Skeletal muscle tissue (tissue), 4 donors: ENCODE data around the gene SV2A. TPM values are rescaled to one million over a fixed set of nuclear protein-coding genes. Genes with fewer than 3 reads are reported as not detected.
"Not testable (repeated sequence)": the region's sequence is repeated elsewhere in the genome, so short reads cannot be mapped to it uniquely, and the experiment has no call there.

Source experiments
- H3K27ac ChIP-seq: one replicate; pipeline ENCODE4 v1.7.0; 2013; ENCODE audit warnings: mild to moderate bottlenecking, low read depth, low read length, inconsistent platforms
- H3K27me3 ChIP-seq, 3 donors: one replicate each; pipeline ENCODE4 v1.7.0; 2013; ENCODE audit warnings: low read length in 3 of 3; ENCODE audit not compliant: control insufficient read depth in 3 of 3, insufficient read depth in 3 of 3
- H3K36me3 ChIP-seq, 3 donors: one replicate each; pipeline ENCODE4 v1.7.0; 2013; ENCODE audit warnings: low read length in 3 of 3; ENCODE audit not compliant: control insufficient read depth in 3 of 3, insufficient read depth in 3 of 3
- H3K4me1 ChIP-seq, 3 donors: one replicate each; pipeline ENCODE4 v1.7.0; 2013; ENCODE audit warnings: low read length in 3 of 3, mild to moderate bottlenecking in 3 of 3; ENCODE audit not compliant: control insufficient read depth in 3 of 3, insufficient read depth in 3 of 3
- H3K4me3 ChIP-seq, 3 donors: one replicate each; pipeline ENCODE4 v1.7.0; 2013; ENCODE audit warnings: low read length in 3 of 3
- H3K9ac ChIP-seq, 3 donors: one replicate each; pipeline ENCODE4 v1.7.0; 2013; ENCODE audit warnings: low read length in 3 of 3, mild to moderate bottlenecking in 3 of 3, moderate library complexity in 2 of 3, low read depth in 1 of 3
- H3K9me3 ChIP-seq, 3 donors: one replicate each; pipeline ENCODE4 v1.7.0; 2013; ENCODE audit warnings: low read length in 3 of 3; ENCODE audit not compliant: control insufficient read depth in 3 of 3
- total RNA-seq: library from RNA; depleted of rRNA; stranded (reverse); fragments of >200 nt; gene quantifications from one replicate; pipeline ENCODE4 v1.2.3, GENCODE V29; 2014
- donor health status: Osteomylitis.

SV2A gene
- total RNA-seq, 1 donor from 2014 or later: 2.1 TPM

DNA sequence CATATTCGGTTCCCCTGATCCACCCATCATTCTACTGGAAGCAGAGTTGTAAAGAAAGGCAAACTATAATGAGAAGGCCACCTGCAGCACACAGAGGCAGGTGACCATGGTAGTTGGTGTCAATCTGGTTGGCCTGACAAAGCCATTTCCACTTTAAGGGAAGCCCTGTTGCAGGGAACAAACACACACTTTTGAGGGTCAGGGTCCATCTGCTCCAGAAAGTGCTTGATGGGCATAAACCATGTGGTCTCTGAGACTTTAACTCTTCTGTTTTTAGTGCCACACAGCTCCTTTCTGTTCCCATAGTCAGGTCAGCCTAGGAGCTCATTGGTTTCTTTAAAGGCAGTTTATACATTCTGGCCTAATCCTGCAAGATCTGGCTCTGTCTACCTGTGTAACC lies 35.8 kb downstream of the SV2A start:
- H3K36me3 ChIP-seq: no peaks in the 10 kb centered on the region
- H3K9ac ChIP-seq: no peak overlapping the region
- peaks cover 26 to 30% (median 30%) of the 10 kb centered on the region in 3 donors for H3K4me1 ChIP-seq
- H3K9me3 ChIP-seq: no peaks in the 10 kb centered on the region
- H3K4me3 ChIP-seq: no peak overlapping the region
- H3K27ac ChIP-seq: no peak overlapping the region
- no peaks in the 10 kb centered on the region for H3K27me3 ChIP-seq

DNA sequence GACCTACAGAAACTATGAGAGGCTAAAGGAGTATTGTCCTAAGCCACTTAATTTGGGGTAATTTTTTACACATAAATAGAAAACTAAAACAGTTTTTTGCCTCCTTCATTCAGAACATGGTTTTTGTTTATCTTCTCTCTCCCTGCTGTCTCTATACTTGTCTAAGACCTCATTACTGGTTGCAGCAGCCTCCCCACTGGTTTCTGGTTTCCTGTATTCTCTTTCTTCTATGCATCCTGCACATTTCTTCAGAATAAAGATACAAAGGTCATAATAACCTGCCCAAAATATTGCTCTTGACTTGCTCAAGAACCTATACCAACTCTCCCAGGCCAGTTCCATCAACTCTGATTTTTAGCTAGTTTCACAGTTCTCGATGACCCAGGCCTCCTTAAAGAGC lies 38.1 kb downstream of the SV2A start:
- no peaks in the 10 kb centered on the region for H3K36me3 ChIP-seq
- H3K9ac ChIP-seq: no peak overlapping the region
- no peak overlapping the region for H3K27ac ChIP-seq
- no peaks in the 10 kb centered on the region for H3K9me3 ChIP-seq
- peaks cover 18 to 22% (median 21%) of the 10 kb centered on the region in 3 donors for H3K4me1 ChIP-seq
- no peaks in the 10 kb centered on the region for H3K27me3 ChIP-seq
- no peak overlapping the region for H3K4me3 ChIP-seq

DNA sequence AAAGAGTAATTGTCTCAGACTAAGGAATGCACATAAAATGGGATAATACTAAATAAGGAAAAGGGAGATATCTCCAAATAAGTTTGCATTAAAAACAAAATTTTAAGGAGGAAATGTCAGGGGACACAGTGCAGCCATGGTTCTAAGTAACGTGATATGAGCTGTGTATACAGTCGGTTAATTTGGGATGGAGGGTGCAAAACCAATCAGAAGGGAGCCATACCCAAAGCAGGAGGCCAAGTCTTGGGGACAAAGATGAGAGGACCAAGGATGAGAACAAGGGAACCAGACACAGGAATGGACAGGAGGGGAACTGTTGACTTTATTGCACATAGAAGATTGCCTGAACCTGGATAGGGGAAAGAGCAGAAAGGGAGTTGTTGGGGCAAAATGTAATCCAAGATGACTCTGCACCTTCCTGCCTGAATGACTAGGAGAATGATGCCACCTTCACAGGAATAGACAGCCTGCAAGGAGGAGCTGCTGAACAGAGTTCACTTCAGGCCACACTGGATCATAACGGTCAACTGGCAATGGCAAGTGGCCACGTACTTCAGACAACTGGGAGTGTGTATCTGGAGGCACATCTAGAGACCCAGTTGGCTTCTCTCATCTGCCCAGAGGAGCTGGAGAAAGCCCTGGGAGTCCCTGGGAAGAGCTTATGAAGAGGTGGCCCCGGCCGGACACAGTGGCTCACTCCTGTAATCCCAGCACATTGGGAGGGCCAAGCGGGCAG lies 40.3 kb downstream of the SV2A start:
- H3K9ac ChIP-seq: no peak overlapping the region
- H3K27me3 ChIP-seq: no peaks in the 10 kb centered on the region
- peaks cover 7 to 11% (median 11%) of the 10 kb centered on the region in 3 donors for H3K4me1 ChIP-seq
- H3K36me3 ChIP-seq: no peaks in the 10 kb centered on the region
- H3K27ac ChIP-seq: no peak overlapping the region
- no peak overlapping the region for H3K4me3 ChIP-seq
- no peaks in the 10 kb centered on the region for H3K9me3 ChIP-seq

DNA sequence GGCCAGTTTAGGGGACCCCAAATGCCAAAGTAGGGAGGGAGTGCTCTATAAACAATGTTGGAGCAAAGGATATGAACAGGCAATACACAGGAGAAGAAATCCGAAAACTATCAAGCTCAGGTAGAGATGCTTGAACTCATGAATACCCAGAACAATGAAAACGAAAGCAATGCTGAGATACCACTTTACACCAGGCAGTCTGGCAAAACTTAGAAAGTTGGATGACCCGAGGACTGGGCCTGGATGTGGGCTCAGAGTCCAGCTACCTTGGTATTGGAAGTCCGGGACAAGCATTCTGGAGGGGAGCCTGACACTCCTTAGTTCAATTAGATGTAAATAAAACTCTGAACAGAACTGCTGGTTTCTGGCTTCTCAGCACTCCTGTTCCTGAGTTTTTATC lies 44.6 kb downstream of the SV2A start:
- H3K9me3 ChIP-seq, H3K27ac ChIP-seq, H3K9ac ChIP-seq, H3K27me3 ChIP-seq, H3K36me3 ChIP-seq, H3K4me3 ChIP-seq: not testable (repeated sequence)
- H3K4me1 ChIP-seq: peaks cover 7 to 10% (median 9%) of the 10 kb centered on the region in 3 donors

DNA sequence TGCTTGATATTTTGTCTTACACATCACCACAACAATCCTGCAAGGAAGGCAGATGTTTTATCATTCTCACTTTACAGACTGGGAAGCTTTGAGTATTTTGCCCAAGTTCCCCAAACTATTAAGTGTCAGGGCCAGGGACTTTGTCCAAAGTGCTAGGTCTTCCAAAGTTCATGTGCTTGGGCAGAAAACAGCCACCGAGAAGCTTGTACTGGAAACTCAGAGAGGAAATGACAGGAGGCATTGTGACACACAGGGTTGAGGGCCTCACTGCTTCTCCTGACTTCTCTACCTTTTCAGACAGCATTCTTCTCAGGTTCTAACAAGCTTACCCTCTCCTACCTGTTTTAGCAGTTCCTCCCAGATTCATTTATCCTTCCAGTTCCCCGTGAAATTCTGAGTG lies 50.8 kb downstream of the SV2A start:
- not testable (repeated sequence) for H3K27ac ChIP-seq, H3K4me1 ChIP-seq, H3K9me3 ChIP-seq, H3K4me3 ChIP-seq, H3K36me3 ChIP-seq, H3K27me3 ChIP-seq, H3K9ac ChIP-seq

DNA sequence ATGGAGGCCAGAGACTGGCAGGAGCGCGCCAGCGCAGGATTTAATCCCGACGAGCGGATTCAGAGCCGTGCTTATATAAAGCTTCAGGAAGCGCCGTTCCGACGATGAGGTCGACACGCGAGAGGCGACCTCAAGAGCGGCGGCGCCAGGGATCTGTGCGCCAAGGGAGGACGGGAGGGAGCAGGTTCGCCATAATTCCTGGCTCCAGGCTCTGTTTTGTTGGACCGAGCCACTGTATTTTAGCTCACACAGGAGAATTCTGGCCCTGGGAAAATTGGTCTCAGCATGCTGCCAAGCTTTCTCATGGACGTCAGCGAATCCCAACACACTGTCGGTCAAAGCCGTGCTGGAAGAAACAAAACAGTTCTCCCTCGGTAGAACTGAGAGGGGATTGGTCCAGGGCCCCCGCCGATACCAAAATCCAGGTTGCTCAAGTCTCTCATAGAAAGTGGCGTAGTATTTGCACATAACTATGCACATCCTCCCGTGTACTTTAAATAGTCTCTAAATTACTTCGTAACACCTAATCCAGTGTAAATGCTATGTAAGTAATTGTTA lies 56.1 kb downstream of the SV2A start:
- H3K36me3 ChIP-seq, H3K9ac ChIP-seq, H3K27me3 ChIP-seq, H3K4me1 ChIP-seq, H3K27ac ChIP-seq, H3K4me3 ChIP-seq, H3K9me3 ChIP-seq: not testable (repeated sequence)

DNA sequence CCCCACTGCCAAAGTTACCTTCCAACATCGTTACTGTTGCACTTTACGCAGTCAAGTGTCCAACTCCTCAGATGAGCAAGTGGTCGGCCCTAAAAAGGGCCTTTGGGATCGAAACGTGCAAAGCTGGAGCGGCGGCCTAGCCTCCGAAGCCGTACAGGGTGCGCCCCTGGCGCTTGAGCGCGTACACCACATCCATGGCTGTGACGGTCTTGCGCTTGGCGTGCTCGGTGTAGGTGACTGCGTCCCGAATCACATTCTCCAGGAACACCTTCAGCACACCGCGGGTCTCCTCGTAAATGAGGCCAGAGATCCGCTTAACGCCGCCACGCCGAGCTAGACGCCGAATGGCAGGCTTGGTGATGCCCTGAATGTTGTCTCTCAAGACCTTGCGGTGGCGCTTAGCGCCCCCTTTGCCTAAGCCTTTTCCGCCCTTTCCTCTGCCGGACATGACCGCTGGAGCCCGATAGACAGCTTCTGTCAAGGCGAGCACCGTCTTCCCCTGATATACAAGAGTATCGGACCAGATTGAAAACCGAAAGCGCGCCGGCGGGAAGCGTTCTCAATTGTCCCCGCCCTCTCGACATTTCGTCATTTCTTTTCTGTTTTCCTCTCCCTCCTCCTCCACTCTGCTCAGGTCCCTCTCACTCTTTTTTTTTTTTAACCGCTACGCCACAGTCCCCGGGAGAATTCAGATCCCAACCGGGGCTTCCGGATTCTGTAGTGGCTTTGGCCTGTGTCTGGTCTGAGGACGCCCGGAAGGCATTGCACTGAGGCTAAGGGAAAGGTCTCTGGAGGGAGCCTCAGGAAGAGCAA lies 56.8 kb downstream of the SV2A start:
- not testable (repeated sequence) for H3K4me1 ChIP-seq, H3K9me3 ChIP-seq, H3K27ac ChIP-seq, H3K27me3 ChIP-seq, H3K4me3 ChIP-seq, H3K9ac ChIP-seq, H3K36me3 ChIP-seq

DNA sequence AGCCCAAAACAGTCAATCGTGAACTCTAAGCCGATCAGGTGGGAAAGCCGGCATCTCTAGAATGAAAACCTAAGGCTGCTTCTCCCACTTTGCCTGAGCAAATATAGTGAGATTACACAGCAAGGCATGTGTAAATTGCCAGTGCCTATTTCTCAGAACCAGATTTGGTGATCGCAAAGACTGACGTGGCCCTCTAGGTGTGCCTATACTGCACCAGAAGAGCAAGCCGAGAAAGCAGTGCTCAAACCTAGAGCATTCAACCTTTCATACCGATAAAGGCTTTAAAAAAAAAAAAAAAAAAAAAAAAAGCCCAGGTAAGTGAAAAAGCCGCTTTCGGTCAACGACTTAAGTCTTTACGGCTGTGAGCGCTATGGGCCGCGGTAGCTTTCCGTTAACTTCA lies 57.4 kb downstream of the SV2A start:
- H3K4me1 ChIP-seq, H3K9ac ChIP-seq, H3K36me3 ChIP-seq, H3K27ac ChIP-seq, H3K9me3 ChIP-seq, H3K4me3 ChIP-seq, H3K27me3 ChIP-seq: not testable (repeated sequence)
